H1 (cell line): ENCODE measurements around the gene TOMM7. TPM values are rescaled to one million over a fixed set of nuclear protein-coding genes. Genes with fewer than 3 reads are reported as not detected.

Source experiments
- CTCF ChIA-PET: fragments of 300-600 bp; sonication (Branson Sonifier 250); formaldehyde crosslinking; loops from one replicate; lab custom pipeline; 2021; ENCODE audit not compliant: partially characterized antibody; lab: Charles Lee
- POLR2A ChIA-PET: fragments of 300-600 bp; sonication (Branson Sonifier 250); formaldehyde crosslinking; loops from one replicate; lab custom pipeline; 2021; ENCODE audit warnings: inconsistent platforms; ENCODE audit not compliant: partially characterized antibody; lab: Charles Lee
- DNase-seq, 2 experiments: peaks; one replicate each; pipeline versions ENCODE4 v3.0.0 to v3.0.0-alpha.2; 2010 to 2022; ENCODE audit warnings: low spot score in 2 of 2, low read depth in 1 of 2, mixed read lengths in 1 of 2
- FAIRE-seq: peaks from 2 replicates; lab custom pipeline; 2011; peaks lifted over from hg19 to GRCh38; lab: Jason Lieb, UNC
- H2AFZ ChIP-seq: 2 replicates; pipeline ENCODE4 v1.8.1; 2012; ENCODE audit warnings: low read length, inconsistent platforms
- H2AK5ac ChIP-seq: 2 replicates; pipeline ENCODE4 v1.6.1; 2013; ENCODE audit warnings: low read depth, low read length
- H2BK120ac ChIP-seq: replicated peaks from 2 replicates; pipeline ENCODE3; 2013; ENCODE audit warnings: low read depth, low read length, inconsistent platforms
- H2BK12ac ChIP-seq: 2 replicates; pipeline ENCODE4 v1.6.1; 2013; ENCODE audit warnings: low read depth, low read length
- H2BK15ac ChIP-seq: 2 replicates; pipeline ENCODE4 v1.6.1; 2013; ENCODE audit warnings: low read length
- H2BK20ac ChIP-seq: 2 replicates; pipeline ENCODE4 v1.6.1; 2013; ENCODE audit warnings: low read length
- H2BK5ac ChIP-seq: 2 replicates; pipeline ENCODE4 v1.6.1; 2013; ENCODE audit warnings: low read depth, low read length
- H3K14ac ChIP-seq: 2 replicates; pipeline ENCODE4 v1.6.1; 2013; ENCODE audit warnings: inconsistent platforms; ENCODE audit not compliant: insufficient read length
- H3K18ac ChIP-seq: 2 replicates; pipeline ENCODE4 v1.6.1; 2013; ENCODE audit warnings: low read length; ENCODE audit errors: extremely low read depth
- H3K23ac ChIP-seq: 2 replicates; pipeline ENCODE4 v1.6.1; 2013; ENCODE audit warnings: inconsistent platforms; ENCODE audit not compliant: insufficient read length
- H3K23me2 ChIP-seq: 2 replicates; pipeline ENCODE4 v1.6.1; 2013; ENCODE audit warnings: low read depth, low read length
- H3K27ac ChIP-seq: 2 replicates; pipeline ENCODE4 v1.6.1; 2011; ENCODE audit warnings: low read depth, low read length, inconsistent platforms
- H3K27me3 ChIP-seq, 4 experiments: replicated peaks in 1 of 4; 1 replicate in 1 of 4; 2 replicates in 3 of 4; pipeline versions ENCODE4 v1.6.1 to v1.8.1; 2011 to 2013; ENCODE audit warnings: low read length in 3 of 4, mild to moderate bottlenecking in 3 of 4, inconsistent platforms in 2 of 4, mixed read lengths in 2 of 4, moderate library complexity in 1 of 4; ENCODE audit not compliant: control insufficient read depth in 3 of 4, insufficient read depth in 3 of 4; ENCODE audit errors: extremely low read depth in 1 of 4
- H3K36me3 ChIP-seq, 4 experiments: 2 replicates each; pipeline versions ENCODE4 v1.6.1 to v1.8.1; 2011 to 2013; ENCODE audit warnings: mild to moderate bottlenecking in 4 of 4, low read length in 3 of 4, moderate library complexity in 2 of 4, control low read depth in 1 of 4, inconsistent platforms in 1 of 4; ENCODE audit not compliant: insufficient read depth in 4 of 4, control insufficient read depth in 2 of 4
- H3K4ac ChIP-seq: replicated peaks from 2 replicates; pipeline ENCODE3; 2013; ENCODE audit warnings: low read length, low read depth, mixed read lengths, inconsistent platforms; ENCODE audit not compliant: insufficient read length
- H3K4me1 ChIP-seq, 4 experiments: replicated peaks in 1 of 4; 1 replicate in 1 of 4; 2 replicates in 3 of 4; pipeline versions ENCODE4 v1.6.1 to v1.8.1; 2011 to 2013; ENCODE audit warnings: low read length in 3 of 4, inconsistent platforms in 2 of 4, mixed read lengths in 1 of 4; ENCODE audit not compliant: insufficient read depth in 4 of 4, control insufficient read depth in 3 of 4
- H3K4me2 ChIP-seq, 2 experiments: 2 replicates each; pipeline versions ENCODE4 v1.6.1 to v1.8.1; 2011 to 2013; ENCODE audit warnings: low read depth in 2 of 2, low read length in 2 of 2, control low read depth in 1 of 2, inconsistent platforms in 1 of 2, mild to moderate bottlenecking in 1 of 2; ENCODE audit not compliant: insufficient read depth in 1 of 2
- H3K4me3 ChIP-seq, 4 experiments: fragments of 200-600, 300-600 bp in 1 of 4; sonication (generic), shearing (Covaris generic), sonication (Bioruptor Twin) in 1 of 4; 2 replicates each; pipeline versions ENCODE4 v1.5.1 to v1.8.1; 2011 to 2016; ENCODE audit warnings: low read length in 4 of 4, low read depth in 3 of 4, control low read depth in 2 of 4, inconsistent platforms in 2 of 4, mild to moderate bottlenecking in 2 of 4, mixed read lengths in 1 of 4, moderate library complexity in 1 of 4; ENCODE audit not compliant: insufficient read depth in 2 of 4; ENCODE audit errors: extremely low read depth in 1 of 4
- H3K56ac ChIP-seq: replicated peaks from 2 replicates; pipeline ENCODE3; 2013; ENCODE audit warnings: low read depth, mild to moderate bottlenecking, mixed read lengths, low read length, inconsistent platforms; ENCODE audit not compliant: insufficient read length
- H3K79me1 ChIP-seq: 2 replicates; pipeline ENCODE4 v1.6.1; 2013; ENCODE audit warnings: low read depth, low read length, control low read depth
- H3K79me2 ChIP-seq, 2 experiments: 2 replicates each; pipeline versions ENCODE4 v1.6.1 to v1.8.1; 2012 to 2013; ENCODE audit warnings: low read length in 2 of 2, mild to moderate bottlenecking in 2 of 2, inconsistent platforms in 1 of 2; ENCODE audit not compliant: insufficient read depth in 2 of 2, control insufficient read depth in 1 of 2
- H3K9ac ChIP-seq, 4 experiments: replicated peaks in 1 of 4; 1 replicate in 1 of 4; 2 replicates in 3 of 4; pipeline versions ENCODE4 v1.6.1 to v1.8.1; 2011 to 2013; ENCODE audit warnings: low read depth in 3 of 4, low read length in 3 of 4, control low read depth in 2 of 4, mild to moderate bottlenecking in 2 of 4, moderate library complexity in 2 of 4, inconsistent platforms in 1 of 4; ENCODE audit errors: extremely low read depth in 1 of 4
- H3K9me3 ChIP-seq, 2 experiments: 2 replicates each; pipeline versions ENCODE4 v1.6.1 to v1.8.1; 2012 to 2013; ENCODE audit warnings: mild to moderate bottlenecking in 2 of 2, moderate library complexity in 2 of 2, control low read depth in 1 of 2, inconsistent platforms in 1 of 2, low read depth in 1 of 2, low read length in 1 of 2, mixed read lengths in 1 of 2; ENCODE audit not compliant: insufficient read depth in 2 of 2
- H4K20me1 ChIP-seq, 2 experiments: replicated peaks in 1 of 2; 2 replicates each; pipeline versions ENCODE3 to v1.8.1; 2011 to 2013; ENCODE audit warnings: inconsistent platforms in 2 of 2, low read length in 2 of 2, mild to moderate bottlenecking in 1 of 2; ENCODE audit not compliant: insufficient read depth in 2 of 2, control insufficient read depth in 1 of 2
- H4K5ac ChIP-seq: 2 replicates; pipeline ENCODE4 v1.6.1; 2013; ENCODE audit warnings: low read length, low read depth, mixed read lengths, inconsistent platforms; ENCODE audit not compliant: insufficient read length
- H4K8ac ChIP-seq: 2 replicates; pipeline ENCODE4 v1.8.0; 2013; ENCODE audit warnings: mild to moderate bottlenecking, moderate library complexity, low read length, inconsistent platforms; ENCODE audit not compliant: insufficient read depth; ENCODE audit errors: extremely low read depth
- H4K91ac ChIP-seq: replicated peaks from 2 replicates; pipeline ENCODE3; 2013; ENCODE audit warnings: low read length, mixed read lengths, inconsistent platforms; ENCODE audit not compliant: insufficient read length
- WGBS, 2 experiments: shearing (Covaris generic) in 1 of 2; methylation state at CpG; one replicate each; pipeline versions ENCODE4 v1.1.6 to v1.1.7; 2013 to 2015; ENCODE audit warnings: low lambda C conversion rate in 2 of 2, mixed read lengths in 2 of 2, inconsistent platforms in 1 of 2, low coverage in 1 of 2, missing lambda C conversion rate in 1 of 2; ENCODE audit not compliant: insufficient replicate concordance in 2 of 2, insufficient coverage in 1 of 2, insufficient read length in 1 of 2; ENCODE audit errors: extremely low coverage in 1 of 2, missing lambda C conversion rate in 1 of 2; 5-methylcytosine and 5-hydroxymethylcytosine counted together
- polyA plus RNA-seq, 7 experiments: library from polyadenylated mRNA; depleted of rRNA in 3 of 7; stranded (reverse) in 5 of 7; unstranded in 2 of 7; fragments of >200 nt in 5 of 7; fragments of 200-250 nt in 2 of 7; gene quantifications; 1 replicate in 5 of 7; 2 replicates in 1 of 7; 4 replicates in 1 of 7; pipeline versions ENCODE4 v1.2.1 to v1.2.3, GENCODE V29; 2011 to 2013; ENCODE audit warnings: missing spikeins in 2 of 7, mixed read lengths in 2 of 7
- total RNA-seq: library from RNA; stranded (reverse); fragmentation: NEBNext Ultra II Directional; extraction: Animal tissue kit (Norgen Biotek cat#: 25700); gene quantifications from 2 replicates; pipeline ENCODE4 v1.2.1, GENCODE V29; 2021
- TF ChIP-seq, protein P1 (sequence below): IDR thresholded peaks from 2 replicates; pipeline ENCODE4 v1.6.1; 2012; ENCODE audit warnings: inconsistent platforms

TOMM7 gene
- total and polyA plus RNA-seq, 2 of the 8 experiments (the other 6 are each of a cell fraction or from before 2014, with no cell fraction given), result 389 to 508 TPM

DNA sequence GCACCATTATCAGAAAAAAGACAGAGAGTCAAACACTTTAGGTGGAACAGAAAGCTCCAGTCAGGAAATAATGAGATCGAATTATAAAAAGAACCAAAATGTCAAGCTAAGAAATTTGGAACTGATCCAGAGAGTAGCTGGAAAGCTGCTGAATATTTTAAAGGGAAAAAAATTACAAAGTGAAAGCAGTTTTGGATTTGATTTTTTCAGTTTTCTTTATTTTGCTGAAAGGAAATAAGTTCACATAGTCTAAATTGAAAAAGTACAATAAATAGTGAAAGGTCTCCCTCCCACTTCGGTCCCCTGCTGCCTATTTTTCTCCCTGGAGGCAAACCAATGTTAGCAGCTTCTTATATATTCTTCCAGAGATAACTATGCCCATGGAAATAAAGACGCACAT lies 11.3 kb upstream of the TOMM7 start:
- Histone ChIP-seq H3K27me3 (no peaks in the 10 kb centered on the region), H3K36me3 (no peaks in the 10 kb centered on the region), H2AFZ (no peak overlapping the region), H2AK5ac (no peak overlapping the region), H3K9ac (no peak overlapping the region), H3K4me3 (no peak overlapping the region), H2BK12ac (no peak overlapping the region), H4K20me1 (no peaks in the 10 kb centered on the region), H3K9me3 (no peaks in the 10 kb centered on the region), H4K5ac (no peak overlapping the region), H2BK5ac (no peak overlapping the region), H3K4ac (no peak overlapping the region), H4K91ac (no peak overlapping the region), H3K23me2 (no peaks in the 10 kb centered on the region), H3K18ac (no peak overlapping the region), H3K4me1 (no peaks in the 10 kb centered on the region), H3K14ac (no peak overlapping the region), H3K79me1 (no peaks in the 10 kb centered on the region), H3K79me2 (no peaks in the 10 kb centered on the region), H2BK120ac (no peak overlapping the region), H2BK20ac (no peak overlapping the region), H3K27ac (no peak overlapping the region), H3K56ac (no peak overlapping the region), H2BK15ac (no peak overlapping the region), H3K4me2 (no peak overlapping the region), H3K23ac (no peak overlapping the region), H4K8ac (no peak overlapping the region)
- 85% methylated on average over 3 of the region's 3 CpGs; no CpG with 5 or more reads in 1 of the 2 experiments for WGBS, 2 experiments
- POLR2A ChIA-PET, result interaction anchor here (0.7 to 1.8 kb wide), 2 partner anchors 21 to 31 kb away, joined by 3 to 6 read pairs; no protein-coding TSS in a partner anchor
- FAIRE-seq (no peak), DNase-seq (no peak)
- TF ChIP-seq, protein P1, sequence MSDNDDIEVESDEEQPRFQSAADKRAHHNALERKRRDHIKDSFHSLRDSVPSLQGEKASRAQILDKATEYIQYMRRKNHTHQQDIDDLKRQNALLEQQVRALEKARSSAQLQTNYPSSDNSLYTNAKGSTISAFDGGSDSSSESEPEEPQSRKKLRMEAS, result no peak
- CTCF ChIA-PET, result interaction anchor here (1.1 to 1.6 kb wide), 3 partner anchors 11 to 222 kb away, joined by 3 to 4 read pairs (median 3); no protein-coding TSS in a partner anchor
